H1 (cell line): ENCODE data around the gene RAB14. TPM values are rescaled to one million over a fixed set of nuclear protein-coding genes. Genes with fewer than 3 reads are reported as not detected.

Experiments used
- CTCF ChIA-PET: fragments of 300-600 bp; sonication (Branson Sonifier 250); formaldehyde crosslinking; loops from one replicate; lab custom pipeline; 2021; ENCODE audit not compliant: partially characterized antibody; lab: Charles Lee
- POLR2A ChIA-PET: fragments of 300-600 bp; sonication (Branson Sonifier 250); formaldehyde crosslinking; loops from one replicate; lab custom pipeline; 2021; ENCODE audit warnings: inconsistent platforms; ENCODE audit not compliant: partially characterized antibody; lab: Charles Lee
- DNase-seq, 2 experiments: peaks; one replicate each; pipeline versions ENCODE4 v3.0.0 to v3.0.0-alpha.2; 2010 to 2022; ENCODE audit warnings: low spot score in 2 of 2, low read depth in 1 of 2, mixed read lengths in 1 of 2
- FAIRE-seq: peaks from 2 replicates; lab custom pipeline; 2011; peaks lifted over from hg19 to GRCh38; lab: Jason Lieb, UNC
- H2AFZ ChIP-seq: 2 replicates; pipeline ENCODE4 v1.8.1; 2012; ENCODE audit warnings: low read length, inconsistent platforms
- H2AK5ac ChIP-seq: 2 replicates; pipeline ENCODE4 v1.6.1; 2013; ENCODE audit warnings: low read depth, low read length
- H2BK120ac ChIP-seq: replicated peaks from 2 replicates; pipeline ENCODE3; 2013; ENCODE audit warnings: low read depth, low read length, inconsistent platforms
- H2BK12ac ChIP-seq: 2 replicates; pipeline ENCODE4 v1.6.1; 2013; ENCODE audit warnings: low read depth, low read length
- H2BK15ac ChIP-seq: 2 replicates; pipeline ENCODE4 v1.6.1; 2013; ENCODE audit warnings: low read length
- H2BK20ac ChIP-seq: 2 replicates; pipeline ENCODE4 v1.6.1; 2013; ENCODE audit warnings: low read length
- H2BK5ac ChIP-seq: 2 replicates; pipeline ENCODE4 v1.6.1; 2013; ENCODE audit warnings: low read depth, low read length
- H3K14ac ChIP-seq: 2 replicates; pipeline ENCODE4 v1.6.1; 2013; ENCODE audit warnings: inconsistent platforms; ENCODE audit not compliant: insufficient read length
- H3K18ac ChIP-seq: 2 replicates; pipeline ENCODE4 v1.6.1; 2013; ENCODE audit warnings: low read length; ENCODE audit errors: extremely low read depth
- H3K23ac ChIP-seq: 2 replicates; pipeline ENCODE4 v1.6.1; 2013; ENCODE audit warnings: inconsistent platforms; ENCODE audit not compliant: insufficient read length
- H3K23me2 ChIP-seq: 2 replicates; pipeline ENCODE4 v1.6.1; 2013; ENCODE audit warnings: low read depth, low read length
- H3K27ac ChIP-seq: 2 replicates; pipeline ENCODE4 v1.6.1; 2011; ENCODE audit warnings: low read depth, low read length, inconsistent platforms
- H3K27me3 ChIP-seq, 4 experiments: replicated peaks in 1 of 4; 1 replicate in 1 of 4; 2 replicates in 3 of 4; pipeline versions ENCODE4 v1.6.1 to v1.8.1; 2011 to 2013; ENCODE audit warnings: low read length in 3 of 4, mild to moderate bottlenecking in 3 of 4, inconsistent platforms in 2 of 4, mixed read lengths in 2 of 4, moderate library complexity in 1 of 4; ENCODE audit not compliant: control insufficient read depth in 3 of 4, insufficient read depth in 3 of 4; ENCODE audit errors: extremely low read depth in 1 of 4
- H3K36me3 ChIP-seq, 4 experiments: 2 replicates each; pipeline versions ENCODE4 v1.6.1 to v1.8.1; 2011 to 2013; ENCODE audit warnings: mild to moderate bottlenecking in 4 of 4, low read length in 3 of 4, moderate library complexity in 2 of 4, control low read depth in 1 of 4, inconsistent platforms in 1 of 4; ENCODE audit not compliant: insufficient read depth in 4 of 4, control insufficient read depth in 2 of 4
- H3K4ac ChIP-seq: replicated peaks from 2 replicates; pipeline ENCODE3; 2013; ENCODE audit warnings: low read length, low read depth, mixed read lengths, inconsistent platforms; ENCODE audit not compliant: insufficient read length
- H3K4me1 ChIP-seq, 4 experiments: replicated peaks in 1 of 4; 1 replicate in 1 of 4; 2 replicates in 3 of 4; pipeline versions ENCODE4 v1.6.1 to v1.8.1; 2011 to 2013; ENCODE audit warnings: low read length in 3 of 4, inconsistent platforms in 2 of 4, mixed read lengths in 1 of 4; ENCODE audit not compliant: insufficient read depth in 4 of 4, control insufficient read depth in 3 of 4
- H3K4me2 ChIP-seq, 2 experiments: 2 replicates each; pipeline versions ENCODE4 v1.6.1 to v1.8.1; 2011 to 2013; ENCODE audit warnings: low read depth in 2 of 2, low read length in 2 of 2, control low read depth in 1 of 2, inconsistent platforms in 1 of 2, mild to moderate bottlenecking in 1 of 2; ENCODE audit not compliant: insufficient read depth in 1 of 2
- H3K4me3 ChIP-seq, 4 experiments: fragments of 200-600, 300-600 bp in 1 of 4; sonication (generic), shearing (Covaris generic), sonication (Bioruptor Twin) in 1 of 4; 2 replicates each; pipeline versions ENCODE4 v1.5.1 to v1.8.1; 2011 to 2016; ENCODE audit warnings: low read length in 4 of 4, low read depth in 3 of 4, control low read depth in 2 of 4, inconsistent platforms in 2 of 4, mild to moderate bottlenecking in 2 of 4, mixed read lengths in 1 of 4, moderate library complexity in 1 of 4; ENCODE audit not compliant: insufficient read depth in 2 of 4; ENCODE audit errors: extremely low read depth in 1 of 4
- H3K56ac ChIP-seq: replicated peaks from 2 replicates; pipeline ENCODE3; 2013; ENCODE audit warnings: low read depth, mild to moderate bottlenecking, mixed read lengths, low read length, inconsistent platforms; ENCODE audit not compliant: insufficient read length
- H3K79me1 ChIP-seq: 2 replicates; pipeline ENCODE4 v1.6.1; 2013; ENCODE audit warnings: low read depth, low read length, control low read depth
- H3K79me2 ChIP-seq, 2 experiments: 2 replicates each; pipeline versions ENCODE4 v1.6.1 to v1.8.1; 2012 to 2013; ENCODE audit warnings: low read length in 2 of 2, mild to moderate bottlenecking in 2 of 2, inconsistent platforms in 1 of 2; ENCODE audit not compliant: insufficient read depth in 2 of 2, control insufficient read depth in 1 of 2
- H3K9ac ChIP-seq, 4 experiments: replicated peaks in 1 of 4; 1 replicate in 1 of 4; 2 replicates in 3 of 4; pipeline versions ENCODE4 v1.6.1 to v1.8.1; 2011 to 2013; ENCODE audit warnings: low read depth in 3 of 4, low read length in 3 of 4, control low read depth in 2 of 4, mild to moderate bottlenecking in 2 of 4, moderate library complexity in 2 of 4, inconsistent platforms in 1 of 4; ENCODE audit errors: extremely low read depth in 1 of 4
- H3K9me3 ChIP-seq, 2 experiments: 2 replicates each; pipeline versions ENCODE4 v1.6.1 to v1.8.1; 2012 to 2013; ENCODE audit warnings: mild to moderate bottlenecking in 2 of 2, moderate library complexity in 2 of 2, control low read depth in 1 of 2, inconsistent platforms in 1 of 2, low read depth in 1 of 2, low read length in 1 of 2, mixed read lengths in 1 of 2; ENCODE audit not compliant: insufficient read depth in 2 of 2
- H4K20me1 ChIP-seq, 2 experiments: replicated peaks in 1 of 2; 2 replicates each; pipeline versions ENCODE3 to v1.8.1; 2011 to 2013; ENCODE audit warnings: inconsistent platforms in 2 of 2, low read length in 2 of 2, mild to moderate bottlenecking in 1 of 2; ENCODE audit not compliant: insufficient read depth in 2 of 2, control insufficient read depth in 1 of 2
- H4K5ac ChIP-seq: 2 replicates; pipeline ENCODE4 v1.6.1; 2013; ENCODE audit warnings: low read length, low read depth, mixed read lengths, inconsistent platforms; ENCODE audit not compliant: insufficient read length
- H4K8ac ChIP-seq: 2 replicates; pipeline ENCODE4 v1.8.0; 2013; ENCODE audit warnings: mild to moderate bottlenecking, moderate library complexity, low read length, inconsistent platforms; ENCODE audit not compliant: insufficient read depth; ENCODE audit errors: extremely low read depth
- H4K91ac ChIP-seq: replicated peaks from 2 replicates; pipeline ENCODE3; 2013; ENCODE audit warnings: low read length, mixed read lengths, inconsistent platforms; ENCODE audit not compliant: insufficient read length
- CHD2 ChIP-seq: IDR thresholded peaks from 2 replicates; pipeline ENCODE4 v1.6.1; 2012; ENCODE audit warnings: low read length, improper control_type of control experiment
- CREB1 ChIP-seq: IDR thresholded peaks from 2 replicates; pipeline ENCODE4 v1.6.1; 2012; ENCODE audit warnings: inconsistent platforms
- EP300 ChIP-seq, 2 experiments: IDR thresholded peaks; 1 replicate in 1 of 2; 2 replicates in 1 of 2; pipeline ENCODE4 v1.6.1; 2011 to 2012; ENCODE audit warnings: low read depth in 2 of 2, low read length in 2 of 2, mild to moderate bottlenecking in 2 of 2, borderline replicate concordance in 1 of 2, inconsistent platforms in 1 of 2, moderate library complexity in 1 of 2
- FOSL1 ChIP-seq: IDR thresholded peaks from 2 replicates; pipeline ENCODE4 v1.6.1; 2011; ENCODE audit warnings: mild to moderate bottlenecking, low read depth, low read length, moderate library complexity; ENCODE audit not compliant: insufficient read depth
- MAFK ChIP-seq: IDR thresholded peaks from 2 replicates; pipeline ENCODE4 v1.6.1; 2012; ENCODE audit warnings: low read depth, mild to moderate bottlenecking, improper control_type of control experiment, low read length
- POLR2A ChIP-seq, 2 experiments: IDR thresholded peaks; 1 replicate in 1 of 2; 2 replicates in 1 of 2; pipeline ENCODE4 v1.6.1; 2011; ENCODE audit warnings: low read depth in 2 of 2, low read length in 2 of 2, mild to moderate bottlenecking in 2 of 2; ENCODE audit errors: control extremely low read depth in 1 of 2
- RAD21 ChIP-seq, 2 experiments: IDR thresholded peaks in 1 of 2; conservative IDR thresholded peaks in 1 of 2; 2 replicates each; pipeline ENCODE4 v1.6.1; 2011; ENCODE audit warnings: low read depth in 2 of 2, low read length in 2 of 2, improper control_type of control experiment in 1 of 2, inconsistent platforms in 1 of 2, mild to moderate bottlenecking in 1 of 2, moderate library complexity in 1 of 2
- RNF2 ChIP-seq: fragments of 200-900, 300-1000 bp; sonication (generic); IDR thresholded peaks from 2 replicates; pipeline ENCODE4 v1.7.1; 2016; ENCODE audit warnings: borderline replicate concordance, low read depth, mild to moderate bottlenecking, antibody characterized with exemption, low read length; ENCODE audit not compliant: poor library complexity, severe bottlenecking; ENCODE audit errors: missing control alignments
- RXRA ChIP-seq: IDR thresholded peaks from 2 replicates; pipeline ENCODE4 v1.6.1; 2011; ENCODE audit warnings: low read depth, mild to moderate bottlenecking, low read length, moderate library complexity; ENCODE audit not compliant: insufficient read depth
- SRF ChIP-seq: IDR thresholded peaks from 2 replicates; pipeline ENCODE4 v1.6.1; 2011; ENCODE audit warnings: mild to moderate bottlenecking, low read depth, low read length, moderate library complexity
- WGBS, 2 experiments: shearing (Covaris generic) in 1 of 2; methylation state at CpG; one replicate each; pipeline versions ENCODE4 v1.1.6 to v1.1.7; 2013 to 2015; ENCODE audit warnings: low lambda C conversion rate in 2 of 2, mixed read lengths in 2 of 2, inconsistent platforms in 1 of 2, low coverage in 1 of 2, missing lambda C conversion rate in 1 of 2; ENCODE audit not compliant: insufficient replicate concordance in 2 of 2, insufficient coverage in 1 of 2, insufficient read length in 1 of 2; ENCODE audit errors: extremely low coverage in 1 of 2, missing lambda C conversion rate in 1 of 2; 5-methylcytosine and 5-hydroxymethylcytosine counted together
- polyA plus RNA-seq, 7 experiments: library from polyadenylated mRNA; depleted of rRNA in 3 of 7; stranded (reverse) in 5 of 7; unstranded in 2 of 7; fragments of >200 nt in 5 of 7; fragments of 200-250 nt in 2 of 7; gene quantifications; 1 replicate in 5 of 7; 2 replicates in 1 of 7; 4 replicates in 1 of 7; pipeline versions ENCODE4 v1.2.1 to v1.2.3, GENCODE V29; 2011 to 2013; ENCODE audit warnings: missing spikeins in 2 of 7, mixed read lengths in 2 of 7
- total RNA-seq: library from RNA; stranded (reverse); fragmentation: NEBNext Ultra II Directional; extraction: Animal tissue kit (Norgen Biotek cat#: 25700); gene quantifications from 2 replicates; pipeline ENCODE4 v1.2.1, GENCODE V29; 2021
- TF ChIP-seq, protein P1 (sequence below), 3 experiments: IDR thresholded peaks; 1 replicate in 2 of 3; 2 replicates in 1 of 3; pipeline versions ENCODE4 v1.5.1 to v1.6.1; 2011; ENCODE audit warnings: low read length in 3 of 3, mild to moderate bottlenecking in 3 of 3, inconsistent platforms in 2 of 3, low read depth in 1 of 3, moderate library complexity in 1 of 3; ENCODE audit not compliant: insufficient read depth in 1 of 3; ENCODE audit errors: control extremely low read depth in 1 of 3

The RAB14 gene
- total and polyA plus RNA-seq, 2 of the 8 experiments (the other 6 are each of a cell fraction or from before 2014, with no cell fraction given), result 9.1 to 44.8 TPM

DNA sequence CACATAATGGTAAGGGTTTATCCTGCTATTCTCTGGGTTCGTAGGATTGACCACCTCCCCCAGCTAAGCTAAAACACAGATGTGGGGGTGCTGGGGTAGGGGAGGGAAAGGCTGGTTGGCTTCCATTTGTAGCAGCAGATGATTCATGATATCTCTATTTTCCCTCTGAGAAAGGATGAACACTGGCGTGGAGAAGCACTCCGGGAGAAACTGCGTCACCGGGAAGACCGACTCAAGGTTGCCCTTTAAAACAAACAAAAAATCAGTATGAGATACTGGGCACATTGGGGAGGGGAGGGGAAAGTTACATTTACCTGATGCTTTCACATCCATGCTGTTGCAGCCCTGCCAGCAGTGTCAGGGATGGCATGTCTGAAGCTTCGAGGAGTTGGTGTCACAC is 28.2 kb downstream of the RAB14 start:
- WGBS, 2 experiments, result 96% methylated on average over 7 of the region's 7 CpGs; no CpG with 5 or more reads in 1 of the 2 experiments
- no peaks in the 10 kb centered on the region for H3K27me3 ChIP-seq
- no peak overlapping the region for H3K4ac ChIP-seq
- H2BK5ac ChIP-seq, result no peak overlapping the region
- H3K18ac ChIP-seq, result no peak overlapping the region
- no peak overlapping the region for H3K14ac ChIP-seq
- H3K4me2 ChIP-seq, result no peak overlapping the region
- H3K4me1 ChIP-seq, result no peaks in the 10 kb centered on the region
- no peak overlapping the region for H2AFZ ChIP-seq
- no peak overlapping the region for H3K56ac ChIP-seq
- FAIRE-seq (no peak), DNase-seq (no peak)
- CTCF ChIA-PET, result interaction anchor here (1.4 kb wide), 1 partner anchor 26 kb away, joined by 3 read pairs; no protein-coding TSS in a partner anchor
- no peak overlapping the region for H4K8ac ChIP-seq
- no peak overlapping the region for H2BK15ac ChIP-seq
- H3K23ac ChIP-seq, result no peak overlapping the region
- H3K79me2 ChIP-seq, result no peaks in the 10 kb centered on the region
- no peak overlapping the region for H2AK5ac ChIP-seq
- no peak overlapping the region for H3K9ac ChIP-seq
- H2BK120ac ChIP-seq, result no peak overlapping the region
- no peak overlapping the region for H4K91ac ChIP-seq
- H3K79me1 ChIP-seq, result no peaks in the 10 kb centered on the region
- no peak overlapping the region for H2BK20ac ChIP-seq
- H4K20me1 ChIP-seq, result no peaks in the 10 kb centered on the region
- POLR2A ChIA-PET, result interaction anchor here (0.8 kb wide), 1 partner anchor 11 kb away, joined by 3 read pairs; no protein-coding TSS in a partner anchor
- no peaks in the 10 kb centered on the region for H3K9me3 ChIP-seq
- no peak overlapping the region for H3K4me3 ChIP-seq
- H4K5ac ChIP-seq, result no peak overlapping the region
- H2BK12ac ChIP-seq, result no peak overlapping the region
- H3K36me3 ChIP-seq, result peaks cover 0 to 9% (median 3%) of the 10 kb centered on the region in 4 experiments; a peak in 6 of 8 replicates
- no peaks in the 10 kb centered on the region for H3K23me2 ChIP-seq
- no peak overlapping the region for H3K27ac ChIP-seq
- TF ChIP-seq, protein P1, sequence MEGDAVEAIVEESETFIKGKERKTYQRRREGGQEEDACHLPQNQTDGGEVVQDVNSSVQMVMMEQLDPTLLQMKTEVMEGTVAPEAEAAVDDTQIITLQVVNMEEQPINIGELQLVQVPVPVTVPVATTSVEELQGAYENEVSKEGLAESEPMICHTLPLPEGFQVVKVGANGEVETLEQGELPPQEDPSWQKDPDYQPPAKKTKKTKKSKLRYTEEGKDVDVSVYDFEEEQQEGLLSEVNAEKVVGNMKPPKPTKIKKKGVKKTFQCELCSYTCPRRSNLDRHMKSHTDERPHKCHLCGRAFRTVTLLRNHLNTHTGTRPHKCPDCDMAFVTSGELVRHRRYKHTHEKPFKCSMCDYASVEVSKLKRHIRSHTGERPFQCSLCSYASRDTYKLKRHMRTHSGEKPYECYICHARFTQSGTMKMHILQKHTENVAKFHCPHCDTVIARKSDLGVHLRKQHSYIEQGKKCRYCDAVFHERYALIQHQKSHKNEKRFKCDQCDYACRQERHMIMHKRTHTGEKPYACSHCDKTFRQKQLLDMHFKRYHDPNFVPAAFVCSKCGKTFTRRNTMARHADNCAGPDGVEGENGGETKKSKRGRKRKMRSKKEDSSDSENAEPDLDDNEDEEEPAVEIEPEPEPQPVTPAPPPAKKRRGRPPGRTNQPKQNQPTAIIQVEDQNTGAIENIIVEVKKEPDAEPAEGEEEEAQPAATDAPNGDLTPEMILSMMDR (IDR thresholded peaks at IDR 0.05; ENCODE audit: control extremely low read depth in 1 of 3, insufficient read depth in 1 of 3, low read depth in 1 of 3, low read length in 3 of 3), result no peak
- no peak for TF ChIP-seq CREB1
- no peak for TF ChIP-seq CHD2
- no peak for TF ChIP-seq FOSL1
- TF ChIP-seq POLR2A (IDR thresholded peaks at IDR 0.05; ENCODE audit: control extremely low read depth in 1 of 2, low read depth in 2 of 2, low read length in 2 of 2), result no peak
- TF ChIP-seq RNF2, result no peak
- no peak for TF ChIP-seq EP300 (IDR thresholded peaks at IDR 0.05; ENCODE audit: borderline replicate concordance in 1 of 2, low read depth in 2 of 2, low read length in 2 of 2)
- no peak for TF ChIP-seq RAD21 (IDR thresholded peaks at IDR 0.05 in 1 of 2, conservative IDR thresholded peaks at IDR 0.05 in 1 of 2; ENCODE audit: low read depth in 2 of 2, low read length in 2 of 2)
- TF ChIP-seq SRF, result no peak
- no peak for TF ChIP-seq MAFK
- TF ChIP-seq RXRA, result no peak
